H7 (cell line): ENCODE results near the gene ARHGAP23. TPM values are rescaled to one million over a fixed set of nuclear protein-coding genes. Genes with fewer than 3 reads are reported as not detected.
"Not testable (repeated sequence)": the region's sequence is repeated elsewhere in the genome, so short reads cannot be mapped to it uniquely, and the experiment has no call there.

Experiments
- DNase-seq: peaks from one replicate; pipeline ENCODE4 v3.0.0; 2012
- H3K27me3 ChIP-seq: 2 replicates; pipeline ENCODE4 v1.6.0; 2011; ENCODE audit warnings: mild to moderate bottlenecking, low read length; ENCODE audit not compliant: control insufficient read depth, insufficient read depth
- H3K36me3 ChIP-seq: replicated peaks from 2 replicates; pipeline ENCODE4 v1.5.1; 2011; ENCODE audit warnings: low read length; ENCODE audit not compliant: control insufficient read depth, insufficient read depth
- H3K4me3 ChIP-seq: 2 replicates; pipeline ENCODE4 v1.5.1; 2011; ENCODE audit warnings: low read depth, mild to moderate bottlenecking, control low read depth, low read length, moderate library complexity; ENCODE audit not compliant: insufficient read depth
- total RNA-seq: library from RNA; depleted of rRNA; stranded (reverse); fragments of >200 nt; shearing (Covaris generic); gene quantifications from 2 replicates; pipeline ENCODE4 v1.2.3, GENCODE V29; 2014

Gene ARHGAP23
- total RNA-seq, 1 experiment from 2014 or later = 15.4 TPM

- H3K4me3 ChIP-seq, DNase-seq, H3K27me3 ChIP-seq: not testable (repeated sequence)
- H3K36me3 ChIP-seq = peaks cover 12% of the 10 kb centered on the region
Observed at GRCh38 chr17:38497656-38498055, 69.4 kb downstream of the ARHGAP23 start.

DNA sequence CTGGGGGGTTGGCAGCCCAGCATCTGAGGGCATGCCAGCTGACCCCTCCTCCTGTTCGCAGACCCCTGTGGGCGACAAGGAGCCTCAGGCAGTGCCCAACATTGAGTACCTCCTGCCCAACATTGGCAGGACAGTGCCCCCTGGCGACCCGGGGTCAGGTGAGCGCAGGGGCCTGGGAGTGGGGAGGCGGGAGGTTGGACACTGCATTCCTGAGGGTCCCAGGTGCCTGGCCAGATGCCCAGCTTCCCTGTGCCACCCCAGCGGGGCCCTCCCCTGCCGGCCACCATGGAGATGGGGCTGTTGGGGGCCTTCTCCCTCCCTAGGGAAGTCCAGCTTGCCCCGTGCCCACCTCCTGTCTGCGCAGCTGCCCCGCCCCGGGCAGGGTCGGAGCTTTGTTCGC lies 70.1 kb downstream of the ARHGAP23 start:
- peak; percentile 83 for DNase-seq
- peaks cover 8% of the 10 kb centered on the region for H3K36me3 ChIP-seq
- H3K4me3 ChIP-seq = no peak overlapping the region
- H3K27me3 ChIP-seq = no peaks in the 10 kb centered on the region

DNA sequence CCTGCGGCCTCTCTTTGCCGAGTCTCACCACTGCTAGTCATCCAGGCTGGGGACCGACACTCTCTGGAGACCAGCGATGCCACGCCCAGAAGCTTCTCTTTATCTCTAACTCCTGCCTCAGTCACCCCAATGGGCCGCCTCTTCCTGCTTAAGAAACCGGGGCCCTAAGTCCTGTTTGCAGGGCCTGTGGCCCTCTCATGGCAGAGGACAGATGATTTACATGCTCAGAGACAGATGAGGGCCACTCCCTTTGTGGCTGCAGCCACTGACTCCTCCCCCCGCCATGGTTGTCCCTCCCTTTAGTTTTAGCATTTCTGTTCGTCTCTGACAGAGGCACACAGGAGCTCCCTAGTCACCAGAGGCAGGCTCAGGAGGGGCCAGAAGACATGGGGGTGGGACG lies 71.0 kb downstream of the ARHGAP23 start:
- not testable (repeated sequence) for DNase-seq, H3K36me3 ChIP-seq, H3K27me3 ChIP-seq, H3K4me3 ChIP-seq

DNA sequence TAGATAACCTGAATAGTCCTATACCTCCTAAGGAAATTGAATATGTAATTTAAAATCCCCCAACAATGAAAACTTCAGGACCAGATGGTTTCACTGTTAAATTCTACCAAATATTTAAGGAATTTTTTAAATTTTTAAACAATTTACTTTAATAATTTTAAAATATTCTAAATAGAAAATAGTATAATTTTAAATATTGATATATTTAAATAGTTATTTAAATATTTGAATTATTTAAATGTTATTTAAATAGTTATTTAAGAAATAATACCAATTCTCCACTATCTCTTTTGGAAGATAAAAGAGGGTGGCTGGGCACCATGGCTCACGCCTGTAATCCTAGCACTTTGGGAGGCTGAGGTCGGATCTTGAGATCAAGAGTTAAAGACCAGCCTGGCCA lies 73.5 kb downstream of the ARHGAP23 start:
- H3K27me3 ChIP-seq, DNase-seq: not testable (repeated sequence)
- peaks cover 19% of the 10 kb centered on the region for H3K36me3 ChIP-seq

DNA sequence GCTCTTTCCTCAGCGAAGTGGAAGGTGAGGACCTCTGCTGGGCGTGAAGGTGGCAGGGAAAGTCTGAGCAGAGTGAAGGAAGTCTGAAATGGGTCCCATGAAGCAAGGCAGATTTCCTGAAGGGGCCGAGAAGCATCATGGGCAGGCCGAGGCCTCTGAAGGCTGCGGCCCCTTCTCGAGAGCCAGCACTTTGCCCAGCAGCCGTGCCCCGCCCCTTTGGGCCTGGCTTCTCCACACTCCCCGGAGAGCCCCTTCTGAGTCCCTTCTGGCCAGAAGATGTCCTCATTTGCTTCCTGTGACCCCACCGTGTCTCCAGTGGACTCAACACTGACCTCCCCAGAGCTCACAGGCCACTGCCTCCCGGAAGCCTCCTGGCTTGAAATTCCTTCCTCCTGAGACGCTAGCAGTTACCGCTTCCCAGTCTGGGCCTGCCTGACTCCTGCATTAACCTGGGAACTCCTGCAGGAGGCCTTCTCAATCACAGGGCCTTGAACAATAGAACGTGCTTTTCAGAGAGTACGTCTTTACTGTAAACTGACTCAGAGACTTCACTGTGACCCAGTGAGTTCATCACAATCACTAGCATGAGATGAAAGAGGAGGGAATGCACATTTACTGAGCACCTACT lies 75.1 kb downstream of the ARHGAP23 start:
- peak; percentile 54 for DNase-seq
- H3K4me3 ChIP-seq, H3K27me3 ChIP-seq: not testable (repeated sequence)
- peaks cover 20% of the 10 kb centered on the region for H3K36me3 ChIP-seq

More for the DNA sequence above, 73.5 kb downstream of the ARHGAP23 start:
- H3K4me3 ChIP-seq = not testable (repeated sequence)

- H3K4me3 ChIP-seq = no peak overlapping the region
- peaks cover 18% of the 10 kb centered on the region for H3K36me3 ChIP-seq
- DNase-seq = no peak
- H3K27me3 ChIP-seq = no peaks in the 10 kb centered on the region
Observed at GRCh38 chr17:38504216-38504615, 76.0 kb downstream of the ARHGAP23 start.

GRCh38 chr17:38507436-38507835 lies 79.2 kb downstream of the ARHGAP23 start:
- Histone ChIP-seq H3K36me3 (peaks cover 15% of the 10 kb centered on the region), H3K27me3 (peaks cover 22% of the 10 kb centered on the region; the same call in 1 of the 2 replicates), H3K4me3 (no peak overlapping the region)
- DNase-seq = peak; percentile 30

GRCh38 chr17:38507921-38508569 lies 79.8 kb downstream of the ARHGAP23 start:
- Histone ChIP-seq H3K36me3 (peaks cover 15% of the 10 kb centered on the region), H3K4me3 (no peak overlapping the region), H3K27me3 (peaks cover 22% of the 10 kb centered on the region; the same call in 1 of the 2 replicates)
- peak; percentile 25 for DNase-seq

DNA sequence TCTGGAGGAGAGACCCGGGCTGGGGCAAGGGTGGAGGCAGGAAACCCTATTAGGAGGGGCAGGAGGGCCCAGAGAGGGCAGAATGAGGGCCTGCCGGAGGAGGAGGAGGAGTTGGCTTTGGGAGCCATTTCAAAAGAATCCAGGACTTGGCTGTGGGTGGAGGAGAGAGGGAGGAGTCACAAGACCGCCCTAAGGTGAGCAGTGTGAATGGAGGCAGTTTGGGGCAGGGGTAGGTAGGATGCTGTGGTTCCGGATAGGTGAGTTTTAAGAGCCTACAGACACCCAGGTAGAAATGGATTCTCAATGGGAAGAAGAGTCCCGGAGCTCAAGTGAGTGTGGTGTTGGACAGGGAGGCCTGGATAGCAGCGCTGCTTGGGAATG lies 80.3 kb downstream of the ARHGAP23 start:
- H3K36me3 ChIP-seq = peaks cover 15% of the 10 kb centered on the region
- peaks cover 22% of the 10 kb centered on the region; the same call in 1 of the 2 replicates for H3K27me3 ChIP-seq
- DNase-seq = peak; percentile 65
- no peak overlapping the region for H3K4me3 ChIP-seq

DNA sequence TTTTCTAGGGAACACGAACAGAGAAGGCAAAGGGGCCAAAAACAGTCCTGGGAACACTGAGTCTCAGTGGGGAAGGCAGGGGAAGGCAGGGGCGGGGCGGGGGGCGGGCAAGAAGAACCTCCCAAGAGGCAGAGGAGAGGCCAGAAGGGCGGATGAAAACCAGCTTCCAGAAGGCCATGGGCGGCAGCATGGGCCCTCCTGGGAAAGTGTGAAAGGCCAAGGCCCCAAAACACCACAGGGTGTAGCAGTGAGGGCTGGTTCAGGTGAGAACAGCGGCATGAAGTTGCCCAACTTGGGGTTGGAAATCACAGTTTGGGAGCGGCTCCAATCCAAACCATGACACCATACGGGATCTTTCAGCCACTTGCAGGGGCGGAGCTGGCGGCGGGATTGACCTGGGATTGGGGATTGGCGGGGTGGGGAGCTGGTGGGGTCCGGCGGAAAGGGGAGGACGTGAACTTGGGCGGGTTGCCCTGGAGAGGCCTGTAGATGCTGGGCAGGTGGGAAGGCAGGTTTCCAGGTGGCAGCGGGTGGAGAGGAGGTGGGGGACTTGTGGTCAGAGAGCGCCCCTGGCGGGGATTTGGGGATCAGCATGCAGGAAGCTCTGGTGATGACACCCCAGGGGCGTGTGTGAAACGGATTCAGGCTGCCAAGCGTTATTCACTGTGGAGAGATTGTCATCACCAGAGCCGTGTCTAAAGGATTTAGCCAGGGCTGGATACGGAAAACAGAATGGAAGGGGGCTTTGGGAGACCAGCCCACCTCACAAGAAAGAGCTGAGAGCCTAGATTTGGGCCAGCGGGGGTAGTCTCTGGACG lies 80.9 kb downstream of the ARHGAP23 start:
- H3K27me3 ChIP-seq = peaks cover 22% of the 10 kb centered on the region; the same call in 1 of the 2 replicates
- peak overlapping the region; percentile 37 for H3K4me3 ChIP-seq
- H3K36me3 ChIP-seq = peaks cover 15% of the 10 kb centered on the region
- DNase-seq = peak; percentile 98

GRCh38 chr17:38509772-38510420 lies 81.6 kb downstream of the ARHGAP23 start:
- peaks cover 10% of the 10 kb centered on the region for H3K36me3 ChIP-seq
- H3K4me3 ChIP-seq = peak overlapping the region; percentile 37
- DNase-seq = peak; percentile 87
- H3K27me3 ChIP-seq = peaks cover 22% of the 10 kb centered on the region; the same call in 1 of the 2 replicates

DNA sequence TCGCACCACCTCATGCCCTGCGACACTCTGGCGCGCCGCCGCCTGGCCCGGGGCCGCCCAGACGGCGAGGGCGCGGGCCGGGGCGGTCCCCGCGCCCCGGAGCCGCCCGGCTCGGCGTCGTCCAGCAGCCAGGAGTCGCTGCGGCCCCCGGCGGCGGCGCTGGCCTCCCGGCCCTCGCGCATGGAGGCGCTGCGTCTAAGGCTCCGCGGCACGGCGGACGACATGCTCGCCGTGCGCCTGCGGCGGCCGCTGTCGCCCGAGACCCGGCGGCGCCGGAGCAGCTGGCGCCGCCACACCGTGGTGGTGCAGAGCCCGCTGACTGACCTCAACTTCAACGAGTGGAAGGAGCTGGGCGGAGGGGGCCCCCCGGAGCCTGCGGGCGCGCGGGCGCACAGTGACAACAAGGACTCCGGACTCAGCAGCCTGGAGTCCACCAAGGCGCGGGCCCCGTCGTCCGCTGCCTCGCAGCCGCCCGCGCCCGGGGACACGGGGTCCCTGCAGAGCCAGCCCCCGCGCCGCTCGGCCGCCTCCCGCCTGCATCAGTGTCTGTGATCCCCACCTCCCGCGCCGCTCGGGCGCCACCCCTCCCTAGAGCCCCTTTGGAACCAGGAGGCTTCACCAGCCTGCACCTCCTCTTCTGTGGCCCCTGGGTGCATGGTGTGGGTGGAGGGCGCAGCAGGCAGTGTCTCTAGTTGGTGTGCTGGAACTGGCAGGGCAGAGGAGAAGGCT lies 82.3 kb downstream of the ARHGAP23 start:
- H3K36me3 ChIP-seq = peaks cover 10% of the 10 kb centered on the region
- peaks cover 22% of the 10 kb centered on the region; the same call in 1 of the 2 replicates for H3K27me3 ChIP-seq
- peak; percentile 94 for DNase-seq
- H3K4me3 ChIP-seq = peak overlapping the region; percentile 38

DNA sequence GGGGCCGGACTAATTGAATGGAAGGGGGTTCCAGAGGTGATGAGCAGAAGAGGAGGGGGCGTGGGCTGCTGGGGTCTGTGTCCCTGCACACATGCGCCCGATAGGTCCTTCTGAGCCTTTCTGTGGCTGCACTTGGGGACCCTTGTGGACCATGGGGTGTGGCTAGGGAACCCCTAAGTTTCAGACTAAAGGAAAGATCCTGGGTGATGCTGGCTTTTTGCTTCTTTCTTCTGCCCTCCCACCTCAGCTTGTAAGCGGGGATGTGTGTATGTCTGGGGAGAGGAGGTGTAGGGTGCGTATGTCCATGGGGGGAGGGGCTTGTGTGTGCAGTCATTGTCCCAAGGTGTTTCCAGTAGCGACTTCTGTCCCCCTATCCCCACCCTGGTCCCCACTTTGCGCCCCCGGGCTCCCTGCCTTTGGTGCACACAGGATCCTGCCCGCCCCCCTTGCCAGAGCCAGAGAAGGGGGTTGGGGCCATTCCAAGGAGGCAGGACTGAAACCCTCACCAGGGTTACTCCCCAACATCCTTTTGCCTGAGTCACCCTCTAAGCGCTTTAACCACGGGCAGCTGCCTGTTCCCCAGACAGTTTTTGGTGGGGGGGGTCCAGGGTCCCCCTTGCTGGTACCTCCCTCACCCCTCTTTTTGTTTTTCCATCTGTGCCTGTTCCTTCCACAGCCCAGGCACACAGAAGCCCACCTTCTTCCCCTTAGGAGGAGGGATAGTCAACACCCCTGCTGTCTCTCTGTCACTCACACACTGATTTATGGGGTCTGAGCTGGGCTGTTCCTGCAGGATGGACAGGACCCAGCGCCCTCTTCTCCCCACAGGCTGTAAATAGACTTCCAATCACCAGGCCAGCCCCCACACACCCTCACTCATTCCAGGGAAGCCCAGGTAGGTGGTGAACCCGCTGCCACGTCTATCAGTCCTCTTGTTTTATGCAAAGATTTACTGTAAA lies 83.2 kb downstream of the ARHGAP23 start:
- H3K27me3 ChIP-seq = peaks cover 22% of the 10 kb centered on the region; the same call in 1 of the 2 replicates
- H3K4me3 ChIP-seq = peak overlapping the region; percentile 38
- H3K36me3 ChIP-seq = peaks cover 4% of the 10 kb centered on the region
- peak; percentile 67 for DNase-seq
